IPS-11a (cell line): ENCODE measurements around the gene SLF1.

Source experiments
- H3K4me3 ChIP-seq: one replicate; pipeline ENCODE4 v1.5.1; 2013; ENCODE audit warnings: low read depth, low read length, control low read depth

The SLF1 gene

DNA sequence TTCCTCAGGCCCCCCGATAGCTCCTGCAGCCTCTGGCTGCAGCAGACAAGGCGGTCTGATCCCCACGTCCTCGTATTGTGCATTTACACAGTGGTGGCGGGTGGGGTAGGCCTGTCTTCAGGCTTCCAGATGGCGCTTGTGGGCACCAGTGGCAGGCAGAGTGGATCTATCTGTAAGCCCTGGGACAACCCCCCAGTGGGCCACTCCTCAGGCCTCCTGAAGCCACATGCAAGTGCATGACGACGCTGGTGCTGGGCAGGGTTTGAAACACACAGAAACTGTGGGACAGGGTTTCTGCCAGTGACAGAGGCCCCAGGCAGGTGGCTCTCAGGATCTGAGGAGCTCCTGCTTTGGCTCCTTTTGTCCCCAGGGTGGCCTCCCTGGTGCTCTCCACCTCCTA is 42.0 kb downstream of the SLF1 start:
- H3K4me3 ChIP-seq = no peak overlapping the region

DNA sequence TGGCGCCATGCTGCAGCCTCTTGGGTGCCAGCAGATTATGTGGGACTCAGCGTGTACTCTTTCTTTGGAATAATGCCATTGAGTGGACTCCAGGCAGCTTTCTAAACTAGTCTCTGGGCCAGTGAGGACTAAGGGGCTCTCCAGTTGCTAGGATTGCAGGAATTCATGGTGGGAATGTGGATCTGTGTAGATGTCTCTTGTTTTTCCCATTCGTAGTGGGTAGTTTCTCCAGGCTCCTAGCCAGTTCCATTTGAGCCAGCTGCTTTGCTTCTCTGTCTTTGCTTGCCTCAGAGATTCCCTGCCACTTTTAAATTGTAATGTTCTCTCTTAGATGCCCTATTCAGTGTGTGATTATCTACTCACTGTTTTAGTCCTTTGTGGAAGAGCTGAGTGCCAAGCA is 42.6 kb downstream of the SLF1 start:
- no peak overlapping the region for H3K4me3 ChIP-seq

DNA sequence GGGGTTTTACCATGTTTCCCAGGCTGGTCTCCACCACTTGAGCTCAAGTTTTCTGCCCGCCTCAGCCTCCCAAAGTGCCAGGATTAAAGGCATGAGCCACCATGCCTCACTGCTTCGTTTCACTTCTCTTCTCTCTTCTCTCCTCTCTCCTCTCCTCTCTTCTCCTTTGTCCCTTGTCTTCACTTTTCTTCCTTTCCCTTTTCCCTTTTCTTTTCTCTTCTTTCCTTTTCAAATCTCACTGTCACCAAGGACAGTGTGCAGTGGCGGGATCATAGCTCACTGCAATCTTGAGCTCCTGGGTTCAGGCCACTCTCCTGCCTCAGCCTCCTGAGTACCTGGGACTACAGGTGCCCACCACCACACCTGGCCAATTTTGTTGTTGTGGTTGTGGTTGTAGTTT is 49.5 kb downstream of the SLF1 start:
- H3K4me3 ChIP-seq = no peak overlapping the region

DNA sequence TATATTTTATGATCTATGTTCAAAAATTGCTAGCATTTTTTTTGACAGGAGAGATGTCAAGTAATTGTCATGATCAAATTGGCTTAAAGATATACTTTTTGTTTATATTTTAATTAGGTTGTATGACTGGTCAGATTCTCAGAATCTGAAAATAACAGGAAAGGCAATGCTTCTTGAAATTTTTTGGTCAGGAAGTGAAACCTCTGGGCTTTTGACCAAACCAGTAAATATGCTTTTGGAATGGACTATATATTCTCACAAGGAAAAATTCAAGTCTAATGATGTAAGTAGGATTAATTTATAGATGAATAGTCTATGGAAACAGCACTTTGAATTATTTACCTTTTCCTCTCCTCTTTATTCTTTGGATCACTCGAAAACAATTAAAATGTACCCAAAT is 52.3 kb downstream of the SLF1 start:
- H3K4me3 ChIP-seq = no peak overlapping the region

DNA sequence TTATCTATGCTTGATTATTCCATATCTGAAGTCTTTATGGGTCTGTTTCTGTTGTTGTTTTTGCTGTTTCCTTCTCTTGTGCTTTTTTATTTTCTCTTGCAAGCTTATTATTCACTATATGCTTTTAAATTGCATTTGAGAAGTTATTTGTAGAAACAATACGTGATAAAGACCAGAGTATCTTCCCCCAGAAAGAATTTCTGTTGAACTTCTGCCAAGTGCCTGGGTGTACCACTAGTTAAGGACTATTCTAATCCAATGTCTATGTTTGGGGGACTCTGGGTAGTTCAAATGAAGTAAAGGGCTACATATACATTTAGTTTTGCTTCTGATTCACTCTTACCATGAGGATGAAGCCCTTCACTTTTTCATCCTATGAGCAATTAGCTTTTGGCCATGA is 54.3 kb downstream of the SLF1 start:
- H3K4me3 ChIP-seq = no peak overlapping the region

DNA sequence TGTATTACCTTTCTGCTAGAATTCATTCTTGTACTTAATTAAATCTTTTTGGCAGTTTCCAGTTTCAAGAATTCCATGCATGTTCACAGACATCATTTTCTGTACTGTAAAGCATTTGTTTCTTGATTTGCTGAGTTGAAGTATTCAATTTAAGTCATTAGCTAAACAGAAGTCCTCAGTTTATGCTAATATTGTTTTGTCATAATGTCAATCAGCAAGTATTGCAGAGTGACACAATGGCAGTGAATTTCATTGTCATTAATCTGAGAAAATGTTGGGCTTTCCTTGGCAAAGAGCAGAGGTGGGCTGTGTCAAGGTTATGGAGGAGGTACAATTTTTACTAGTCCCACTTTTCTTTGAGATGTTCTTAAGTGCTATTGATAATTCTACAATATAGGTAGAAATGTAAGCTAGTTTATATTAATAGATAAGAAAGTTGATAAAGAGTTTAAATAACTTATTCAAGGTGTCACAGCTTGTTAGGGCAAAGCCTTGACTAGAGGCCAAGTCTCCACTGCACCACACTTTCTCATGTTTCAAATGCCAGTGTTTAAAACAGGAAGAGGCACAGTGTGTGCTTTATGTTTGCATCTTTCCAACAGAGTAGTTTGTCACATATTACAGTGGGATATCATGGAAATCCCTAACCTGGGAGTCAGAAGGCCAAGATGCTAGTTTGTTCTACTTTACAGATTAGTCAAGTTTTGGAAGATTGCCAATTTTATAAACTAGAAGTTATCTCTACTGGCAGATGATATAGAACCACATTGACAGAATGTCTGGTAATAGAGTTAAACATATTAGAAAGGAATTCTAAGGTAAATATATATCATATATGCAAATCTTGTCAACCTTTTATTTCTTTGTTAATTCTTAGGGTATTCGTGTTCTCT is 56.3 kb downstream of the SLF1 start:
- no peak overlapping the region for H3K4me3 ChIP-seq

DNA sequence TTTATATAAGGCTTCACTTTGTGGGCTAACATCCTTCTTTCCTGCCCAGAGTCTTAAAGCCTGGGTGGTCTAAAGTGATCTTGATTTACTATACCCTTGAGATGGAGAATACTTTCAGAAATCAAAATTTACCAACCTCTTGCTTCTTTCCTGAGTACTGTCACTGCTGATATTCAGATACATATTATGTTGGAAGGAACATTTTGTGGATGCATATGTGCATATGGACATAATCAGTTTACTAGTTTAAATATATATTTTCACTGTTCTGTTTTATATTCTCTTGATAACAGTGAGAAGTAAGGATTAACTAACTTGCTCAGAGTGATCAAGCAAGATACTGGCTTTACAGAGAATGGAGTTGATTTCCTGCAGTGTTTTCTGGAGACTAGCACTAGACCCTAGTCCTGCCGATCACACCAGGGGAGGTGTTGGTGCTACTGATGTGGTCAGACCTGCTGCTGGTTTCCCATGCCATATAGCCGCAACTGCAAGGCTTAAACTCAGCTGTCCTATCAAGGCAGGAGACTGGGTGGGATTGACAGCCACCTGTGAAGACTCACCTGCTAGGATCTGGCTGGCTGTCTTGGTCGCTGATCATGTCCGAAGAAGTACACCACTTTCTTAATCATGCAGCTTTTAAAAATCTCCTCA is 57.6 kb downstream of the SLF1 start:
- no peak overlapping the region for H3K4me3 ChIP-seq

DNA sequence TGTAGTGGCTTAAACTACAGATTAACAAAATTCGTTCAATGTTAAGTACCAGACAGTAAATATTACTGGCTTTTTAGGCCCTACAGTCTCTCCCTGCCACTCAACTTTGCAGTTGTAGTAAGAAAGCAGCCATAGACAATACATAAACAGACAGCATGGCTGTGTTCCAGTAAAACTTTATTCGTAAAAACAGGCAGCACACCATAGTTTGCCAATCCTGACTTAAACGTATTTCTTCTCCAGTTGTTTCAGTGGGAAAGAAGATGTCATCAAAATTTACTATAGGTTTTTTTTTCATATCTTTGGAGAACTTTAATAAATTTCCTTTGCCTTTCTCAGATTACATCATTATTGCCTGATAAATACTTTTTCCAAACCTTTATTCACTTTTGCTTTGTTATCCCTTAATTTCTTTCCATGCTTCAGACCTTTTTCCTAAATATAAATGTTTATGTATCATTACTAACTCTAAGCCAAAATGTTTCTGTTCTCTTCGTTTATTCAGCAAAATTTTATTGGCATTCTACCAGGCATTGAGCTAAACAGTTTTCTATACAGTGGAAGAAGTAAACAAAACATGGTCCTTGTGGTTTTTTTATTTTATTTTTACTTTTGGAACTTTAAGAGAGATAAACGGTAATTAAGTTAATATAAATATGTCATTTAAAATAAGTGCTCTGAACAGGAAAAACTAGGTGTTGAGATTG is 64.5 kb downstream of the SLF1 start:
- no peak overlapping the region for H3K4me3 ChIP-seq

DNA sequence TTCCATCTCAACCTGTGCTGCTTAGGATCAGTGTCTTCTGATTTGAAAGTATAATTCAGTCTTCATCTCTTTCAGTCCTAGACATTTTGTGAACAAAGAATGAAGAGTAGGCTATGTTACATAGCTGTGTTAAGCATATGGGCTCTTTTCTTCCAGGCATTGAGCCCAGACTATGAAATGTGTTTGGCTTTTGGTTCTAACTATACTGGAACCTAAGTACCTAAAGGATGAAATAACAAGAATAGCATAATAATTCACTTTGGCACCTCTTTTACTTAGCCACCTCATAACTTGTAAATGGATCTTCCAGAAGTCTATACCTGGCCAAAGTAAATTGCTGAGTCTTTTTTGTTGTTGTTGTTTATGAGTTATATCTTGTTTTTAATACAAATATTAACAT is 71.4 kb downstream of the SLF1 start:
- no peak overlapping the region for H3K4me3 ChIP-seq

DNA sequence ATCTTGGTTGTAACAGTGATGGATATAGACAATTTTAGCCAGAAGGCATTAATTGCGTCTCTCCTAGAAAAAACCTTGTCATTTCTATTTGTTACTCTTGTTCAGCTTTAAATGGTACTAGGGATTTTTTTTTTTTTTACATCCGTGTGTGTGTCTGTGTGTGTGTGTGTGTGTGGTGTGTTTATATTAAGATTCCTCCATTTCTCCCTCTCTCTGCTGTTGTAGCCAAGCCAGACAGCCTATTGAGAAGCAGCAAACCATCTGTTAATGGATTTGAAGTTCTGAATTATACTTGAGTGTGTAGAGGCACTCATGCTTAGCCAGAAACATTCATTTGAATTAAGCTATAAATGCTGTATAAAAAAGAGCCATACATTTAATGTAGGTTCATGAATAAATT is 72.3 kb downstream of the SLF1 start:
- no peak overlapping the region for H3K4me3 ChIP-seq

DNA sequence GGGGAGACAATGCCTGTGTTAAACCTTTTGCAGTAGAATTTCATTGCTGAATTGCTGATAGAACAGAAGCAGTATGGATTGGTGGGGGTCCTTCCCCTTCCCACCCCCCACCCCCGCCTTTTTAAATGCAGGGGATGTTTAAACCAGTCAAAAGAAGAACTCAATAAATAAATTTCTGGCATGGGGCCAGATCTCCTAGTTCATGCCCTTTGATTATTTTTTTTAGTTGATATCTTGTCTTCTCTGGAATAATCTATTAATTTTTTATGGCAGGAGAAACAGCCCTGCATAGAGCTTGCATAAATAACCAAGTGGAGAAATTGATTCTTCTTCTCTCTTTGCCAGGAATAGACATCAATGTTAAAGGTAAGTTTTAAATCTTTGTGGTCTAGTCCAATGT is 72.8 kb downstream of the SLF1 start:
- H3K4me3 ChIP-seq = no peak overlapping the region

DNA sequence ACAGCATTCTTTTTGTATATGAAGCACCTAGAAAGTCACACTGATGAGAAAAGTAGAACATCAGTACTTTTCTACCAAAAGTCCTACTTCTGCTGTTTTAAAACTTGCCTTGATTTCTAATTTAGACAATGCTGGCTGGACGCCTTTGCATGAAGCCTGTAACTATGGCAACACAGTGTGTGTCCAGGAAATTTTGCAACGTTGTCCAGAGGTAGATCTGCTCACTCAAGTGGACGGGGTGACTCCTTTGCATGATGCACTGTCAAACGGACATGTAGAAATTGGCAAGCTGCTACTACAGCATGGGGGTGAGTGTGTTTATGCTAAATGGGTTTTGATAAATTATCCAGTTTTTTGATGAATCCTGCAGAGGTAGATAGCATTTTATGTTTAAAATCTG is 73.5 kb downstream of the SLF1 start:
- H3K4me3 ChIP-seq = no peak overlapping the region

DNA sequence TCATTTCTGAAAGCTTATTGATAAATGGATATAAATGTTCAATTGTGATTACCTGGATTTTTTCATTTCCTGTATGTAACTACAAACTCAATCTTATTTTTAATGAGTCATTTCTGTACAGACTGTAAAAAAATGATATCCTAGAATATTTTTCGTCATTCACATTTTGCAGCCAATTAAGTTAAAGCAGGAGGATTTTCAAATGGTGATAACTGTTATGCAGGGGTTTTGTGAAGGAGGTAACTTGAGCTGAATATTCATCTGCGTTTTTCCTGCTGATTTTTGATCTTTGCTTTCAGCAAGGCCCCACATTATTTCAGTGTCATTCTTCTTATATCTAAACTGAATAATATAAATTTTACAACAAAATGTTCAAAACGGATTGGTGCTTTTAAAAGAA is 74.1 kb downstream of the SLF1 start:
- no peak overlapping the region for H3K4me3 ChIP-seq

DNA sequence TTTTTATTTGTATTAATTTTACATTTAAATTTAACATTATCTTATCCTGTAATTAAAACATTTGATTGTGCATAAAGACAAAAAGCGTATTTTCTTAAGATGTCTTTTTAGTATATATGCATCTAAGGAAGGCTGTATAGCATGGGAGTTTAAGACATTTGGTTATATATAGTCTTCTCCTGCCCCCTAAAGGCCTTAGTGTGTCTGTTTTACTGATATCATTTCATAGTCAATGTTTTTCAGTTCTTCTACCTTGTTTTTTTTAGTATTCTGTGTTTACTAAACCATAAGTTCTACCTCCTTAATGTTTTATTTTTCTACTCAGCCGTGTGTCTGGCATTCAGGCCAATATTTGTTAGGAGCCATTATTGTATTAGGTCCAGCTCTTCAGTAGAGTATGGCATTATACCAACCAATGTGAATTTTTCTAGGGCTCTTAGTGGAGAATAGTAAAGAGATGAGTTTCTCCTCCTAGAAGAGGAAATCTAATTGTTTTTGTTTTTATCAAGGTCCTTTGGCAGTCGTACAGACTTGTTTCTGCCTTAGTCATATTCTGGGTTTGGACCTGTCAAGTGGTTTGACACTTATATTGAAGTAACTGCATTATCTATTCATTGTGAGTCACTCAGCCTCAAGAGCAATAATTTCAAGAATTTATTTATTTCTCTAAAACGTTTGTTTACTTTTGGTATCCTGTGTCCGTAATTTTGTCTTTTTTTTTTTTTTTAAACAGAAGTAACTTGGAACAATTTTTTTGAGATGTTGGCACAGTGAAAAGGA is 74.8 kb downstream of the SLF1 start:
- H3K4me3 ChIP-seq = no peak overlapping the region

DNA sequence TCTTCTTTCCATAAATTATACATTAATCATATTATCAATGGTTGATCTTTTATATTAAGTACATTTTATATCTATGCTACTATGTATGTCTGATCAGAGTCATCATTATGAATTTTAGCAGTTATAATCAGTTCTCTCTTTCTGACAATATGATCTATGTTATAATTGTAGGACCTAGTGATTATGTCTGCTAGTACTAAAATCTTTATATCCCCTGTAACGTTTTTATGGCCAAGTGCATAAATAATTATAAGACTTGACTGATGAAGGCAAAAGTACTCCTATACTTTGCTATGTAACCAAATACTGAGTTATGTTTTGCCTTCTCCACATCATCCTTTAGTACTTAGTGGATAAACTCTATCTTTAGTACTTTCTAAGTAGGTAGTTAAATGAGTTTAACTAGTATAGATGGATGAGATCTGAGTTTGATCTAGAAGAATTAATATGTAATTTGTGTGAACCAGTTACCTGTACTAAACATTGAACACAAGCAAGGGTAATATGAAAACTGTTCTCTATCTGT is 75.4 kb downstream of the SLF1 start:
- no peak overlapping the region for H3K4me3 ChIP-seq

DNA sequence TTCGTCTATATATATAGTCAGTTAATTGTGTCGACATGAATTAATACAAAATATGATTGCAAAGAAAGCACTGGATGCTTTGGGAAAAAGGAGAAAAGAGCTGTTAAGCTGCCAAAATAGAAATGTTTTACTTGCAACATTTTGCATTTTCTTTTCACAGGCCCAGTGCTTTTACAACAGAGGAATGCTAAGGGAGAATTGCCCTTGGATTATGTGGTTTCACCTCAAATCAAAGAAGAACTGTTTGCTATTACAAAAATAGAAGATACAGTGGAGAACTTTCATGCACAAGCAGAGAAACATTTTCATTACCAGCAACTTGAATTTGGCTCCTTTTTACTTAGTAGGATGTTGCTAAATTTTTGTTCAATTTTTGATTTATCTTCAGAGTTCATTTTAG is 76.2 kb downstream of the SLF1 start:
- no peak overlapping the region for H3K4me3 ChIP-seq

DNA sequence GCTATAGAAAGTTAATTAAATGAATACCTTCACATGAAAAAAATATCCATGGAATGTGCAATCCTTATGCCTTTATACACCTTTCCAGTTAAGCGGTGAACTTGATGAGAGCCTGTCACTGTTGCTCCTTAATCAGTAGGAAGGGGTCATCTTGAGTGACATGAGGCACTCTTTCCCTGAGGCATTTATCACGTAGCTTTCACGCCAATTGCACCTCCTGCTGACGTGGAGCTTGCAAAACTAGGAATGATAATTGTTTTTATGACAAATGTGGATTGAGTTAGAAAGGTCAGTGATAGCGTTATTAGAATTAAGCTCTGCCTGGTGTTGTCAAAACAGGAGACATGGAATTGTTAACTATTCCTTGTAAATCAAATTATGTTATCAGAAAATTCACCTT is 79.7 kb downstream of the SLF1 start:
- no peak overlapping the region for H3K4me3 ChIP-seq

DNA sequence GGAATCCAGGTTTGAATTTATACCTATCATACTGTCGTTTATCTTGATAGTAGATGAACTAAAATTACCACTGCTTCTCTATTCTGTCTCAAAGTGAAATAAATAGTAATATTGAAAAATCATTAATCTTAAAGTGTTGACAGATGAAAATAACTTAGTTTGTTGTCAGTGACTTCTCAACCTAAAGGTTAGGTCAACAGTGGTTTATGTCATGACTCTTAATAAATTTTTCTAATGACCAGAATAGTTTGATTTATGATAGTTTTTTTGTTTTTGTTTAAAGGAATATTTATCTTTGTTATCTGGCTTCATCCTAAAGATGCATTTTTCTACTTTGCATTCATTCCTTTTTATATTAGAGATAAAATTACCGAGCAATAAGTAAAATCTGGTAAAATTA is 81.1 kb downstream of the SLF1 start:
- H3K4me3 ChIP-seq = no peak overlapping the region

DNA sequence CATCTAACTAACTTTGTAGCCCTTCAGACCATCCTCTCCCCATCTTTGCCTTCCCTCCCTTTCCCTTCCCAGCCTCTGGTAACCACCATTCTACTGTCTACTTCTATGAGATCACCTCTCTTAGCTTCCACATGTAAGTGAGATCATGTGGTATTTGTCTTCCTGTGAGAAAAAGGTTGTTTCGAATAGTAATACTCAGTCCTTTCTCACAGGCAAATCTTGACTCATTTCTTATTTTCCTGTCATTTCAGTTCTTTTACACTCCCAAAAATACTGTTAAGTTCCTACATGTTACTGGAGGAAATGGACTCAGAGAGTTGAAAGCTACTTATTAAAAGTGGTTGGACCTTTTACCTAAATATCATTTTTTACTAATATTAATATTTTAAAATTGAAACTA is 82.1 kb downstream of the SLF1 start:
- no peak overlapping the region for H3K4me3 ChIP-seq

DNA sequence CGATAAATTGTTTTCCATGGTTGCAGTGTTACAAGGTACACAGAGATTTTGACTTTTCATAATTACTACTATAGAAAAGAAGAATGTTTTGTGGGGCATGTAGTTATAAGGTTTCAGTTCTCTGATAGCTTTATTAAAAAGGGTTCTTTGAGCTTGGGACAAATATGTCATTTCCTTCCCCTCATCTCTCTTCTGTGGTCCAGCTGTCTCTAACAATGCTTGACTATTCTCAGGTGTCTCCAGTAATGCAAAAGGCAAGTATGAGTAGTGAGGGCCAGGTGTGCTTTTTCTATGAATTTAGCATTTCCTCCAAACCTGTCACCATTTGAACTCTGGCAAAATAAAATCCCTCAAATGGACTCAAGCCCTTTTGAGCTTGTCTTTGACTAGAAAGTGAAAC is 84.3 kb downstream of the SLF1 start:
- H3K4me3 ChIP-seq = no peak overlapping the region

DNA sequence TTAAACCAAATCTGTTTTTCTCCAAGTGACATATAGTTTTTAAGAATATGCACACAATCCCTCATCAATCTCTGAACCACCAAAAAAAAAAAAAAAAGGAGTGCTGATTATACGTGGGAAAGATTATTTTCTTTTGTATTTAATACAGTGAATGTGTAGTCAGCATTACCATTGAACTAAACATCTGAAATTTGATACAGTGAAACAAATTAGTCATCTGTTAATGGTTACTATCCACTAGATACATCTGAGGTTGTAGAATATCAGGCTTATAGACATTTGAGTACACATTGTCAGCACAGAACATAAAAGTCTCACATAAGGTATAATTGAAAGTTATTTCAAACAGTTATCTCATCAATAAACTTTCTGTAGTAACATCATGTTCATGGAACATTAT is 87.0 kb downstream of the SLF1 start:
- no peak overlapping the region for H3K4me3 ChIP-seq
